ENCODE measurements around the gene TSSC4.
A peak's percentile ranks its signal among the peaks of the same experiment; 100 is the strongest.

Gene TSSC4

GRCh38 chr11:2386591-2386990, 14.0 kb upstream of the TSSC4 start:
- DNase-seq (ENCODE audit: low read depth): no peak

- peak; percentile 34 for DNase-seq (ENCODE audit: low read depth)
Measured at GRCh38 chr11:2387266-2387987, 13.1 kb upstream of the TSSC4 start.

GRCh38 chr11:2388431-2389376, 11.8 kb upstream of the TSSC4 start:
- no peak for DNase-seq (ENCODE audit: low read depth)

- no peak for DNase-seq (ENCODE audit: low read depth)
Measured at GRCh38 chr11:2389377-2390026, 11.0 kb upstream of the TSSC4 start.

GRCh38 chr11:2390091-2390724, 10.3 kb upstream of the TSSC4 start:
- DNase-seq (ENCODE audit: low read depth): no peak

GRCh38 chr11:2390725-2391151, 9.8 kb upstream of the TSSC4 start:
- DNase-seq (ENCODE audit: low read depth): no peak

GRCh38 chr11:2391181-2391975, 9.2 kb upstream of the TSSC4 start:
- no peak for DNase-seq (ENCODE audit: low read depth)

GRCh38 chr11:2392241-2392959, 8.2 kb upstream of the TSSC4 start:
- DNase-seq (ENCODE audit: low read depth): no peak

GRCh38 chr11:2393111-2393868, 7.3 kb upstream of the TSSC4 start:
- no peak for DNase-seq (ENCODE audit: low read depth)

- DNase-seq (ENCODE audit: low read depth): no peak
Measured at GRCh38 chr11:2393941-2394817, 6.4 kb upstream of the TSSC4 start.

- DNase-seq (ENCODE audit: low read depth): no peak
Measured at GRCh38 chr11:2394818-2395105, 5.8 kb upstream of the TSSC4 start.

- no peak for DNase-seq (ENCODE audit: low read depth)
Measured at GRCh38 chr11:2395211-2395730, 5.3 kb upstream of the TSSC4 start.

GRCh38 chr11:2395856-2396255, 4.7 kb upstream of the TSSC4 start:
- no peak for DNase-seq (ENCODE audit: low read depth)

GRCh38 chr11:2396471-2396870, 4.1 kb upstream of the TSSC4 start:
- no peak for DNase-seq (ENCODE audit: low read depth)

- no peak for DNase-seq (ENCODE audit: low read depth)
Measured at GRCh38 chr11:2397005-2397404, 3.5 kb upstream of the TSSC4 start.

- DNase-seq (ENCODE audit: low read depth): no peak
Measured at GRCh38 chr11:2398664-2399355, 1.7 kb upstream of the TSSC4 start.

- DNase-seq (ENCODE audit: low read depth): no peak
Measured at GRCh38 chr11:2399488-2400068, 972 bp upstream of the TSSC4 start.
